AG09309 (cell line): Measurements from ENCODE around the gene SMCO2.

Experiments
- DNase-seq: peaks from one replicate; pipeline ENCODE4 v3.0.0-alpha.2; 2010; ENCODE audit warnings: low read depth
- H3K4me3 ChIP-seq: 2 replicates; pipeline ENCODE4 v1.5.1; 2011; ENCODE audit warnings: mild to moderate bottlenecking, low read depth, low read length, moderate library complexity; ENCODE audit not compliant: control insufficient read depth
- TF ChIP-seq, protein P1 (sequence below): IDR thresholded peaks from 2 replicates; pipeline ENCODE4 v1.5.1; 2011; ENCODE audit warnings: mild to moderate bottlenecking, low read depth, low read length, inconsistent platforms; ENCODE audit not compliant: insufficient read depth, control insufficient read depth; ENCODE audit errors: missing control alignments

SMCO2 gene

DNA sequence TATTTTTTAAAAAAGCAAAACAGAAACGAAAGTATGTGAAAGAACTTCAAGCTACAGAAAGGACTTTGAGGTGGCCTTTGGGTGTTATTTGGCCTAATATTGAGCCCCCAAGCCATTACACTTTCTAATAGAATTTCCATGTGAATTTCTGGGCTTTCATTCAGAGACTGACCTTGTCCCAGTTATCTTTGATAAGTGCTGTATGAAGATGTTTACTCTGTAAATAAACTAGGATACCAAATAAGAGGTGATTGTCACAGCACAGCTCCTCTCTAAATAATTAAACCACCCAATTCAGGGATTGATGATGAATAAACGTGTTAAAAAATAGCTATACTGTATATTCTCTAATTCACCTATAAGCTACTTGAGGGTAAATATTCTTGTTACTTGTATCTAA is 44.7 kb downstream of the SMCO2 start:
- H3K4me3 ChIP-seq, result no peak overlapping the region
- no peak for DNase-seq
- TF ChIP-seq, protein P1, sequence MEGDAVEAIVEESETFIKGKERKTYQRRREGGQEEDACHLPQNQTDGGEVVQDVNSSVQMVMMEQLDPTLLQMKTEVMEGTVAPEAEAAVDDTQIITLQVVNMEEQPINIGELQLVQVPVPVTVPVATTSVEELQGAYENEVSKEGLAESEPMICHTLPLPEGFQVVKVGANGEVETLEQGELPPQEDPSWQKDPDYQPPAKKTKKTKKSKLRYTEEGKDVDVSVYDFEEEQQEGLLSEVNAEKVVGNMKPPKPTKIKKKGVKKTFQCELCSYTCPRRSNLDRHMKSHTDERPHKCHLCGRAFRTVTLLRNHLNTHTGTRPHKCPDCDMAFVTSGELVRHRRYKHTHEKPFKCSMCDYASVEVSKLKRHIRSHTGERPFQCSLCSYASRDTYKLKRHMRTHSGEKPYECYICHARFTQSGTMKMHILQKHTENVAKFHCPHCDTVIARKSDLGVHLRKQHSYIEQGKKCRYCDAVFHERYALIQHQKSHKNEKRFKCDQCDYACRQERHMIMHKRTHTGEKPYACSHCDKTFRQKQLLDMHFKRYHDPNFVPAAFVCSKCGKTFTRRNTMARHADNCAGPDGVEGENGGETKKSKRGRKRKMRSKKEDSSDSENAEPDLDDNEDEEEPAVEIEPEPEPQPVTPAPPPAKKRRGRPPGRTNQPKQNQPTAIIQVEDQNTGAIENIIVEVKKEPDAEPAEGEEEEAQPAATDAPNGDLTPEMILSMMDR, result no peak

DNA sequence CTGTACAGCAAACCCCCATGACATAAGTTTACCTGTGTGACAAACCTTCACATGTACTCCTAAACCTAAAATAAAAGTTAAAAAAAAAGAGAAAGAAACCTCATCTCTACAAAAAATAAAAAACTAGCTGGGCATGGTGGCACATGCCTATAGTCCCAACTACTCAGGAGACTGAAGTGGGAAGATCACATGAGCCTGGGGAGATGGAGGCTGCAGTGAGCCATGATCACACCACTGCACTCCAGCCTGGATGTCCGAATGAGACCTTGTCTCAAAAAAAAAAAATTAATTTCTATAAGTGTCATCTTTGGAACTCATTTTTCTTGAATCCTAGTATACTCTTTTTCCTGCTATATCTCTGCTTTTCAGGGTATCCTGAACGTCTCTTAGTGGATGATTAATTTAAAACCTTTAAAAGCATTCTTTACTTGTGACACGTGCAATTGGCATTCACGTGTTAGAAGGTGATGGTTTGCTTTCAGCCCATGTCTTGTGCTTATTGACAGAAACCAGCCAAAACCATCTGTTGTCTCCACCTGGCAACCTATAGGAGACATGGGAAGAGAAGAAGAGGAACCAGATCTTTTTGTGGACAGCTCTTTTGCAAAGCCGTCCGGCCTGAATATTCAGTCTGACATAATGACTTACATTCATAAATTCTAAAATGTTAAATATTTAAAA is 46.9 kb downstream of the SMCO2 start:
- TF ChIP-seq, protein P1, result no peak
- no peak overlapping the region for H3K4me3 ChIP-seq
- no peak for DNase-seq

DNA sequence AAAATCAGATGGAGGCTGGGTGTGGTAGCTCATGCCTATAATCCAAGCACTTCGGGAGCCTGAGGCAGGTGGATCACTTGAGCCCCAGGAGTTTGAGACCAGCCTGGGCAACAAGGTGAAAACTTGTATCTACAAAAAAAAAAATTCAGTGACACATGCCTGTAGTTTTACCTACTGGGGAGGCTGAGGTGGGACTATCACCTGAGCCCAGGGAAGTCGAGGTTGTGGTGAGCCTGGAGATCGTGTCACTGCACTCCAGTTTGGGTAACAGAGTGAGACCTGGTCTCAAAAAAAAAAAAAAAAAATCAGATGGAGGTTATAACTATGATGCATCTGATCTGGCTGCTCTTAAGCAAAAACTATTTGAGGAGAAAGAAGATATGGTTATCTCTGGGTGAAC is 50.9 kb downstream of the SMCO2 start:
- DNase-seq, result no peak
- H3K4me3 ChIP-seq, result no peak overlapping the region
- TF ChIP-seq, protein P1, result no peak

DNA sequence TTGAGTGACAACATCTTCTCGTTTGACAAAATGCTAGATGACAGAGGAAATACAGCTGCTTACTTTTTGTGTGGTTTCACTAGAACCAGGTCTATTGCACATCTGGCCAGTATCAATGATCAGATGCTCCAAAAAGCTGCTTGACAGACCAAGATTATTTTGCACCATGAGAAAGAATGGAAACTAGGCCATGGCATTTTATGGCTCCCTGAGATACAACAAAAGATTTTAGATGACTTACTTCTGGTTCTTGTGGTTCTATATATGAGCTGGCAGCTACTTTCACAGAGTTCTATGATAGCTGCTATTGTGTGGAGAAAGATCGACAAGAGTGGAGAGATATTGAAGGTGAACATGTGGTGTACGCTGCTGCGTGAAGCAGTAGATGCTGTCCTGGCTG is 51.6 kb downstream of the SMCO2 start:
- no peak for DNase-seq
- no peak overlapping the region for H3K4me3 ChIP-seq
- TF ChIP-seq, protein P1, result no peak

DNA sequence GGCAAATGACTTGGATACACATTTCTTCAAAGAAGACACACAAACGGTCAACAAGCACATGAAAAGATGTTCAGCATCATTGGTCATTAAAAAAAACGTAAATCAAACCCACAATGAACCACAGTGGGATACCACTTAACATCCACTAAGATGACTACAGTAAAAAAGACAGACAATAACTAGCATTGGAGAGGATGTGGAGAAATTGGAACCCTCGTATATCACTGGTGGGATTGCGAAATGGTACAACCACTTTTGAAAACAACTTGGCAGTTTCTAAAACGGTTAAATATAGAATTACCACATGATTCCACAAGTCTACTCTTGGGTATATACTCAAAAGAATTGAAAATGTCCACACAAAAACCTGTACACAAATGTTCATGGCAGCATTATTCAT is 52.2 kb downstream of the SMCO2 start:
- DNase-seq, result no peak
- TF ChIP-seq, protein P1, result no peak

DNA sequence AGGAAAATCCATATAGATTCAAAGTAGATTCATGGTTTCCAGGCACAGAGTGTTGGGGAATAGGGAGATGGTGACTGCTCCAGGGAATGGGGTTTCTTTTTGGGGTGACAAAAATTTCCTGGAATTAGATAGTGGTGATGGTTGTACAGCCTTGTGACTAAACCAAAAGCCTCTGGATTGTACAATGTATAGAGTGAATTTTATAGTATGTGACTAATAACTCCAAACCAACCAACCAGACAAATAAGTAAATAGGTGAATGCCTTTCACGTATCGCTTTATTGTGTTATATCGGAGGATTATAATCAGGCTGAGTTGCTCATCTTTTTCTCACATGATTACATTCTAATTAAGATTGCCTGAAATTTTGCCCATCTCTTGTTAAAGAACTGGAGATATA is 52.8 kb downstream of the SMCO2 start:
- no peak overlapping the region for H3K4me3 ChIP-seq

More for the DNA sequence above, 52.2 kb downstream of the SMCO2 start:
- no peak overlapping the region for H3K4me3 ChIP-seq

More for the DNA sequence above, 52.8 kb downstream of the SMCO2 start:
- TF ChIP-seq, protein P1, result no peak
- no peak for DNase-seq
